B cell (primary cell): ENCODE results near the gene FHIT. TPM values are rescaled to one million over a fixed set of nuclear protein-coding genes. Genes with fewer than 3 reads are reported as not detected.

ENCODE experiments used
- ATAC-seq: fragments of 200-7000 bp; cut with Tn5 transposase; one replicate; pipeline ENCODE4 v1.10.0; 2021; ENCODE audit warnings: low read depth, mild to moderate bottlenecking, moderate number of reproducible peaks, moderate library complexity
- CTCF ChIA-PET: fragments of 350-600 bp; sonication (Branson Sonifier 250); formaldehyde crosslinking; loops from one replicate; lab custom pipeline; 2021; ENCODE audit warnings: antibody characterized with exemption, inconsistent platforms; lab: Charles Lee
- POLR2A ChIA-PET: fragments of 350-600 bp; sonication (Branson Sonifier 250); formaldehyde crosslinking; loops from one replicate; lab custom pipeline; 2021; ENCODE audit warnings: antibody characterized with exemption; lab: Charles Lee
- DNase-seq: peaks from one replicate; pipeline ENCODE4 v3.0.0; 2013
- H2AFZ ChIP-seq: 2 replicates; pipeline ENCODE4 v1.6.1; 2012; ENCODE audit warnings: mild to moderate bottlenecking, low read depth, low read length; ENCODE audit not compliant: insufficient read depth, poor library complexity, severe bottlenecking
- H3K27ac ChIP-seq, 2 donors: 1 replicate in 1 of 2; 2 replicates in 1 of 2; pipeline ENCODE4 v1.5.1; 2012 to 2013; ENCODE audit warnings: low read length in 2 of 2, mild to moderate bottlenecking in 2 of 2, moderate library complexity in 1 of 2
- H3K27me3 ChIP-seq, 4 experiments: fragments of 200-600 bp in 1 of 4; sonication (generic) in 1 of 4; replicated peaks in 1 of 4; 1 replicate in 2 of 4; 2 replicates in 2 of 4; pipeline versions ENCODE4 v1.6.1 to v1.7.0; 2013 to 2016; ENCODE audit warnings: low read length in 3 of 4, mild to moderate bottlenecking in 2 of 4, mixed read lengths in 1 of 4, moderate library complexity in 1 of 4; ENCODE audit not compliant: insufficient read depth in 4 of 4, control insufficient read depth in 3 of 4; ENCODE audit errors: control extremely low read depth in 1 of 4
- H3K36me3 ChIP-seq, 2 experiments: replicated peaks in 1 of 2; 1 replicate in 1 of 2; 2 replicates in 1 of 2; pipeline versions ENCODE4 v1.6.1 to v1.7.1; 2013; ENCODE audit warnings: low read length in 1 of 2; ENCODE audit not compliant: insufficient read depth in 2 of 2, control insufficient read depth in 1 of 2; ENCODE audit errors: control extremely low read depth in 1 of 2, extremely low read depth in 1 of 2
- H3K4me1 ChIP-seq, 2 donors: fragments of 200-600 bp in 1 of 2; sonication (generic) in 1 of 2; 1 replicate in 1 of 2; 2 replicates in 1 of 2; pipeline versions ENCODE4 v1.5.1 to v1.6.1; 2013 to 2017; ENCODE audit warnings: low read length in 2 of 2; ENCODE audit not compliant: control insufficient read depth in 2 of 2, insufficient read depth in 2 of 2
- H3K4me2 ChIP-seq: replicated peaks from 2 replicates; pipeline ENCODE3; 2012; ENCODE audit warnings: mild to moderate bottlenecking, low read depth, low read length; ENCODE audit not compliant: poor library complexity, severe bottlenecking
- H3K4me3 ChIP-seq, 5 experiments: fragments of 200-600 bp in 1 of 5; sonication (generic) in 1 of 5; 1 replicate in 3 of 5; 2 replicates in 2 of 5; pipeline versions ENCODE4 v1.5.1 to v1.7.0; 2011 to 2016; ENCODE audit warnings: low read length in 4 of 5, mild to moderate bottlenecking in 4 of 5, low read depth in 2 of 5, control low read depth in 1 of 5, moderate library complexity in 1 of 5; ENCODE audit not compliant: insufficient read depth in 1 of 5; ENCODE audit errors: control extremely low read depth in 1 of 5, extremely low read depth in 1 of 5
- H3K79me2 ChIP-seq: fragments of 200-600 bp; sonication (generic); one replicate; pipeline ENCODE4 v1.6.0; 2016; ENCODE audit warnings: low read length; ENCODE audit not compliant: control insufficient read depth, insufficient read depth
- H3K9ac ChIP-seq: fragments of 200-600 bp; sonication (generic); 2 replicates; pipeline ENCODE4 v1.6.1; 2017; ENCODE audit warnings: mild to moderate bottlenecking, low read length, moderate library complexity
- H3K9me3 ChIP-seq, 3 donors: one replicate each; pipeline versions ENCODE4 v1.6.1 to v1.7.1; 2013; ENCODE audit warnings: low read length in 2 of 3; ENCODE audit not compliant: control insufficient read depth in 2 of 3, insufficient read depth in 1 of 3; ENCODE audit errors: control extremely low read depth in 1 of 3
- H4K20me1 ChIP-seq: 2 replicates; pipeline ENCODE4 v1.6.0; 2012; ENCODE audit warnings: mild to moderate bottlenecking, low read length; ENCODE audit not compliant: insufficient read depth, control insufficient read depth, poor library complexity, severe bottlenecking
- H3K27ac Mint-ChIP-seq: one replicate; pipeline ENCODE4 v1.8.0; 2021; ENCODE audit warnings: mixed read lengths
- H3K27me3 Mint-ChIP-seq: one replicate; pipeline ENCODE4 v1.8.0; 2021; ENCODE audit warnings: mixed read lengths
- H3K4me1 Mint-ChIP-seq: one replicate; pipeline ENCODE4 v1.8.0; 2021; ENCODE audit warnings: mixed read lengths
- H3K4me3 Mint-ChIP-seq: one replicate; pipeline ENCODE4 v1.8.0; 2021; ENCODE audit warnings: mixed read lengths
- H3K9me3 Mint-ChIP-seq: one replicate; pipeline ENCODE4 v1.8.0; 2022; ENCODE audit warnings: mixed read lengths; ENCODE audit not compliant: insufficient read depth
- EZH2 ChIP-seq: IDR thresholded peaks from 2 replicates; pipeline ENCODE4 v1.6.1; 2012; ENCODE audit warnings: borderline replicate concordance, low read depth, mild to moderate bottlenecking, moderate library complexity, low read length; ENCODE audit not compliant: insufficient read depth, poor library complexity, severe bottlenecking
- WGBS: methylation state at CpG from one replicate; pipeline ENCODE4 v1.1.5; 2013; ENCODE audit warnings: missing lambda C conversion rate; ENCODE audit not compliant: insufficient coverage; 5-methylcytosine and 5-hydroxymethylcytosine counted together
- intact Hi-C: fragments of 100-400 bp; cut with micrococcal nuclease; formaldehyde crosslinking; loops from one replicate; pipeline ENCODE4 v1.10.0; 2022
- polyA plus RNA-seq: library from polyadenylated mRNA; depleted of rRNA; stranded (reverse); fragments of >200 nt; gene quantifications from 2 replicates; pipeline ENCODE4 v1.2.3, GENCODE V29; 2012
- total RNA-seq, 2 donors: library from RNA; stranded (reverse); fragments of 120-200 nt in 1 of 2; gene quantifications; 1 replicate in 1 of 2; 2 replicates in 1 of 2; pipeline versions ENCODE4 v1.2.3 to v1.2.4, GENCODE V29; 2013 to 2022
- TF ChIP-seq, protein P1 (sequence below): fragments of 200-600 bp; IDR thresholded peaks from one replicate; pipeline ENCODE4 v1.8.0; 2022; ENCODE audit warnings: antibody characterized with exemption, mild to moderate bottlenecking

The FHIT gene
- total and polyA plus RNA-seq, 2 donors (not counting 1 experiment from before 2014, with no cell fraction given) = 1.7 to 7.8 TPM

DNA sequence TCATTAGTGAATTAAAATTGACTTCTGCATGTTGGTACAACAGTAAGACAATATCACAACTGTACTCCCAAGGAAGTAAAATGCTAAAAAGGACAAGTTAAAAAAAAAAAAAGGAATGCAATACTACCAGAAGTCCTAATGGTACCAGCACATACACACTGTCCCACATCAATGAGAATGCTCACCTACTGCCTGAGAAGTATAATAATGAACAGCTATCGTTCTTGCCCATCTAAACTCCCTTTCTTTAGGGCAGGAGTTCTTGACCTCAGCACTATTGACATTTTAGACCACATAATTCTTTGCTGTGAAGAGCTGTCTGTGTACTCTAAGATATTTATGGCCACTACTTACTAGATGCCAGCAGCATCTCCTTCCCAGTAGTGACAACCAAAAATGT is 651.7 kb downstream of the FHIT start:
- CTCF ChIA-PET = no interaction called here
- Histone ChIP-seq H3K4me1 (no peaks in the 10 kb centered on the region), H3K4me3 (no peak overlapping the region), H3K79me2 (no peaks in the 10 kb centered on the region), H3K27ac (no peak overlapping the region), H3K9me3 (no peaks in the 10 kb centered on the region), H3K36me3 (no peaks in the 10 kb centered on the region), H3K9ac (no peak overlapping the region), H3K4me2 (no peak overlapping the region), H2AFZ (no peak overlapping the region), H4K20me1 (no peaks in the 10 kb centered on the region), H3K27me3 (peaks cover 0 to 2% (median 0%) of the 10 kb centered on the region in 4 experiments)
- POLR2A ChIA-PET = no interaction called here
- no peak for DNase-seq
- H3K9me3 Mint-ChIP-seq = no peaks in the 10 kb centered on the region
- H3K4me3 Mint-ChIP-seq = no peak overlapping the region
- H3K4me1 Mint-ChIP-seq = peaks cover 1% of the 10 kb centered on the region
- WGBS = 80% methylated on average over 1 of the region's 1 CpG
- no peak overlapping the region for H3K27ac Mint-ChIP-seq
- ATAC-seq = no peak
- peaks cover 4% of the 10 kb centered on the region for H3K27me3 Mint-ChIP-seq
- intact Hi-C loops = no loop called here
- TF ChIP-seq, protein P1, sequence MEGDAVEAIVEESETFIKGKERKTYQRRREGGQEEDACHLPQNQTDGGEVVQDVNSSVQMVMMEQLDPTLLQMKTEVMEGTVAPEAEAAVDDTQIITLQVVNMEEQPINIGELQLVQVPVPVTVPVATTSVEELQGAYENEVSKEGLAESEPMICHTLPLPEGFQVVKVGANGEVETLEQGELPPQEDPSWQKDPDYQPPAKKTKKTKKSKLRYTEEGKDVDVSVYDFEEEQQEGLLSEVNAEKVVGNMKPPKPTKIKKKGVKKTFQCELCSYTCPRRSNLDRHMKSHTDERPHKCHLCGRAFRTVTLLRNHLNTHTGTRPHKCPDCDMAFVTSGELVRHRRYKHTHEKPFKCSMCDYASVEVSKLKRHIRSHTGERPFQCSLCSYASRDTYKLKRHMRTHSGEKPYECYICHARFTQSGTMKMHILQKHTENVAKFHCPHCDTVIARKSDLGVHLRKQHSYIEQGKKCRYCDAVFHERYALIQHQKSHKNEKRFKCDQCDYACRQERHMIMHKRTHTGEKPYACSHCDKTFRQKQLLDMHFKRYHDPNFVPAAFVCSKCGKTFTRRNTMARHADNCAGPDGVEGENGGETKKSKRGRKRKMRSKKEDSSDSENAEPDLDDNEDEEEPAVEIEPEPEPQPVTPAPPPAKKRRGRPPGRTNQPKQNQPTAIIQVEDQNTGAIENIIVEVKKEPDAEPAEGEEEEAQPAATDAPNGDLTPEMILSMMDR = no peak
- no peak for TF ChIP-seq EZH2

DNA sequence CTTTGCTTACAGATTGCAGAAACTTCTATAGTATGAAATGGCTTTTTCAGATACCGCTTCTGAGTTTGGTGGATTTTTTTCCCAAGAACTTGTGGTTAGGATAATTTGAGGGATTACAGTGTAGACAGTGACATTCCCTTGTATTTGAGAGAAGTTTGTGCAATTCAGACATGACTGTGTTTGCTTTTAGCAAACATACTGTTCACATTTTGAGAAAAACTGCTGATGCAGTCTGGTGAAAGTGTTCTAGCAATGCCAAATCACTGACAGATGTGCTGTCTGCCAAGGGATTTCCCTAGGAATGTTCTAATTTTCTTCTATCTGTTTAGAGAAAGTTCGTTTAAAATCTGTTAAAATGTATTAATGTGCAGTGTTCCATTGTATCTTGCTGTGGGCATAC is 652.6 kb downstream of the FHIT start:
- Mint-ChIP-seq H3K4me1 (peaks cover 1% of the 10 kb centered on the region), H3K27ac (no peak overlapping the region), H3K9me3 (no peaks in the 10 kb centered on the region), H3K4me3 (no peak overlapping the region), H3K27me3 (peaks cover 4% of the 10 kb centered on the region)
- peaks cover 0 to 2% (median 0%) of the 10 kb centered on the region in 4 experiments for H3K27me3 ChIP-seq
- no peaks in the 10 kb centered on the region for H3K4me1 ChIP-seq
- ChIA-PET CTCF (no interaction called here), POLR2A (no interaction called here)
- no peaks in the 10 kb centered on the region for H3K79me2 ChIP-seq
- ATAC-seq = no peak
- no peaks in the 10 kb centered on the region for H3K9me3 ChIP-seq
- no peak overlapping the region for H3K4me3 ChIP-seq
- no peak for DNase-seq
- TF ChIP-seq, protein P1 = no peak
- no peak for TF ChIP-seq EZH2
- H3K4me2 ChIP-seq = no peak overlapping the region
- H4K20me1 ChIP-seq = no peaks in the 10 kb centered on the region
- intact Hi-C loops = no loop called here
- no peak overlapping the region for H3K27ac ChIP-seq
- no peaks in the 10 kb centered on the region for H3K36me3 ChIP-seq
- H2AFZ ChIP-seq = no peak overlapping the region
- 100% methylated on average over 1 of the region's 2 CpGs for WGBS
- H3K9ac ChIP-seq = no peak overlapping the region
